Thyroid gland (tissue), 4 donors: ENCODE data around the gene SLC36A2.

Experiments used
- POLR2A ChIP-seq, 2 donors: fragments of 450-650 bp; IDR thresholded peaks; one replicate each; pipeline ENCODE4 v1.6.1; 2017; ENCODE audit warnings: antibody characterized with exemption in 2 of 2, mild to moderate bottlenecking in 2 of 2, moderate library complexity in 1 of 2
- TF ChIP-seq, protein P1 (sequence below), 6 experiments: fragments of 200-600 bp in 3 of 6; fragments of 450-650 bp in 3 of 6; sonication (generic) in 3 of 6; IDR thresholded peaks; one replicate each; pipeline ENCODE4 v1.5.1; 2016 to 2019; ENCODE audit warnings: antibody characterized with exemption in 6 of 6, mild to moderate bottlenecking in 2 of 6, inconsistent platforms in 1 of 6, moderate library complexity in 1 of 6

DNA sequence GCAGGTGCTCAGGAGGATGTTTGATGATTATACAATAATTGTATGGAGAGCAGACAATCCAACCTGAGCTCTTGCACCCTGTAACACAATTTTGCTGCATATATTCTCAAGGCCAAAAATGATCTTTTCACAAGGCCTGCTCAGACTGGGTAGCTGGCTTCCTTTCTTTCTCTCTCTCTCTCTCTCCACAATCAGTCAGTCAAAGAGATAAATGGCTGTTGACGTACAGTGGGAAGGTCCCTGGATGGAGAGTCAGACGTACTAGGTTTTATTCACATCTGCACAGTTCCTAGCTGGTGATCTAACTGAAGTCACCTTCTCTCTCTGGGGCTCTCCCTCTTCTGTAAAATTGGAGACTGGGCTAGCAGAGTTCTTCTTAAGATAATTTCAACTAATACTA, 19.8 kb downstream of the SLC36A2 start:
- TF ChIP-seq, protein P1, sequence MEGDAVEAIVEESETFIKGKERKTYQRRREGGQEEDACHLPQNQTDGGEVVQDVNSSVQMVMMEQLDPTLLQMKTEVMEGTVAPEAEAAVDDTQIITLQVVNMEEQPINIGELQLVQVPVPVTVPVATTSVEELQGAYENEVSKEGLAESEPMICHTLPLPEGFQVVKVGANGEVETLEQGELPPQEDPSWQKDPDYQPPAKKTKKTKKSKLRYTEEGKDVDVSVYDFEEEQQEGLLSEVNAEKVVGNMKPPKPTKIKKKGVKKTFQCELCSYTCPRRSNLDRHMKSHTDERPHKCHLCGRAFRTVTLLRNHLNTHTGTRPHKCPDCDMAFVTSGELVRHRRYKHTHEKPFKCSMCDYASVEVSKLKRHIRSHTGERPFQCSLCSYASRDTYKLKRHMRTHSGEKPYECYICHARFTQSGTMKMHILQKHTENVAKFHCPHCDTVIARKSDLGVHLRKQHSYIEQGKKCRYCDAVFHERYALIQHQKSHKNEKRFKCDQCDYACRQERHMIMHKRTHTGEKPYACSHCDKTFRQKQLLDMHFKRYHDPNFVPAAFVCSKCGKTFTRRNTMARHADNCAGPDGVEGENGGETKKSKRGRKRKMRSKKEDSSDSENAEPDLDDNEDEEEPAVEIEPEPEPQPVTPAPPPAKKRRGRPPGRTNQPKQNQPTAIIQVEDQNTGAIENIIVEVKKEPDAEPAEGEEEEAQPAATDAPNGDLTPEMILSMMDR (IDR thresholded peaks at IDR 0.05), result no peak
- TF ChIP-seq POLR2A (IDR thresholded peaks at IDR 0.05), result no peak
